ENCODE results near the gene SF3A1.

SF3A1 gene

DNA sequence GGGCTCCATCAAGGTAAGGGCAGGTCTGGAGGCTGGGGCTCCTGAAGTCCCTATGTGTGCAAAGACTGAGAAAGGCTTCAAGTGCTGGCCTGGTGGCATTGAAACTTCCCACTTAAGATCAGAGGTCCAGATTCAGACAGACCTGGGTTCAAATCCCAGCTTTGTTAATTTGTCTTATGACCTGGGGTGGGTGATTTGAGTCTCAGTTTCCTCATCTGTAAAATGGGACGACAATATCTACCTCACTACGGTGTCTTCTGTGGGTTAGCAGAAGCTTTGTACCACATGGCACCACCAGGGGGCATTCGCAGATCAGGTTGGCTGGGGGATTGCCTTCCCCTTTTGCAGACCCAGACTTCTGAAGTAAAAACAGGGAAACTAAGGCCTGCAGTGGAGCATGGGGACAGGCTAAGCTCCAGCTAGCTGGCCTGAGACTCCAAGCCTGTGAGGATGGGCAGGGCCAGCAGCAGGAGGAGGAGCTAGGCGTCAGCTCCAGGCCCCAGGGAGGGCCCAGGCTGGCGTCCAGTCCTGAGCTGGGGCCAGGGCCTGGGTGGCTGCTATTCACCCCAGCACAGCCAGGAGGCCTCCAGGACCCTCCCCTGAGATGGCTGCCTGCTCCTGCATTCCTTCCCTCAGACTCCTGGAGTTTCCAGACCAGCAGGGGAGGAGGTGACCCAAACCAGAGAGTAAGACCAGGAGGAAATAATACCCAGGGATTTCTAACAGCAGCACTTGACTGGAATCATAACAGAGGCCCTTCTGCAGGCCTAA is 68.9 kb downstream of the SF3A1 start:
- no peak for TF ChIP-seq TAF1 (IDR thresholded peaks at IDR 0.05; ENCODE audit: borderline replicate concordance, low read depth, low read length)
- TF ChIP-seq POLR2A (IDR thresholded peaks at IDR 0.05; ENCODE audit: low read depth, low read length): no peak
- TF ChIP-seq POLR2AphosphoS5 (IDR thresholded peaks at IDR 0.05; ENCODE audit: low read depth, low read length): no peak
- FAIRE-seq: peak; percentile 98
- peak; percentile 64 for DNase-seq (ENCODE audit: insufficient read length)

DNA sequence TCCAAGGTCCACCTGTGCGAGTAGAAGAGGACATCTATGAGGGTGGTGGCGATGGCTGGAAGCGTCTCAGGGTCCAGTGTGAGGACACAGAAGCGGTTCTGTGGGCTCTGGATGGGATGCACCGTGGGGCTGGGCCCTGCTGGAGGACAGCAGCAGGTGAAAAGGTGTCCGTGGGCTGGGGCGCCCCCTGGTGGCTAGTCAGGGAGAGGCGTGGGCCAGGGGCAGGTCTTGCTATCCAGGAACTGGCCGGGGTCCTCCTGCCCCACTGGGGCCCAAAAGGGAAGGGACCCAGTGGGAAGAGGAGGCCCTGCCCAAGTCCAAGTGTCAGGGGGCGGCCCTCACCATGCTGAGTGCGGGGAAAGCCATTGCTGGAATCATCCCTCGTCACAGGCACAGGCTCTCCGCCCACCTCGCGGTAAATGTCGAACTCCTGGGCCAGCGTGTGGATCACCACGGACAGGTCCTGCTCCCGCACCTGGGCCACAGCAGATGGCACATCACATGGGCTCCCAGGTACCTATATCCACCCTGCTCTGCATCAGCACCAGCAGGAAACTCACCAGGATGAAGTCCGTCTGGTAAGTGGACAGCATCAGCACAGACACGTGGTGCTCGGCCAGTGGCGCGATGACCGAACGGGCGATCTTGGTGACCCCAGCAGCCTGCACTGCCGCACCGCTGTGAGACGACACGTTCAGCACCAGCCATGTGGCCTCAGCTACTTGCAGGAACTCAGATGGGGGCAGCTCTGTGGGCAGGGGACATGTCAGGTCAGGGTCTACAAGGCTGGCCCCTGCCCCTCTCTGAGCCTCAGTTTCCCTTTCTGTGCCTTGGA is 69.7 kb downstream of the SF3A1 start:
- DNase-seq (ENCODE audit: insufficient read length) (peak; percentile 78), FAIRE-seq (peak; percentile 70)
- TF ChIP-seq POLR2A (IDR thresholded peaks at IDR 0.05; ENCODE audit: low read depth, low read length) (no peak), POLR2AphosphoS5 (IDR thresholded peaks at IDR 0.05; ENCODE audit: low read depth, low read length) (no peak), TAF1 (IDR thresholded peaks at IDR 0.05; ENCODE audit: borderline replicate concordance, low read depth, low read length) (no peak)

DNA sequence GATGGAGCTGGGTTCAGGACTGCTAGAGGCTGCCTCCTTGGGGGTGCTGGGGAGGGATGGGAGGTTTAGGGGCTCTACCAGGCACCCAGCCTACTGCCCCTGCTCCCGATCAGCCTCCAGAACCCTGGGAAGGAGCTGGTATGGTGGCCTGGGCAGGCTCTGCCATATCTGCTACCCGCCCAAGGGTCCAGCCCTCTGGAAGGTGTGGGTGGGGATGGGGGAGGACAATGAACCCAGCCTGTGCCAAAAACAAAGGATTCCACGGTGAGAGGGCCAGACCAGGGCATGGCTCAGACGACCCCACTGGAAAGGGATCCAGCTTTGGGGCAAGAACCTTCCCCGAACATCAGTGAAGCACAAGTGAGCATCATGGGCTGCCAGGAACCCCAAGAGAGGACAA is 70.4 kb downstream of the SF3A1 start:
- no peak for DNase-seq (ENCODE audit: insufficient read length)
- no peak for TF ChIP-seq TAF1 (IDR thresholded peaks at IDR 0.05; ENCODE audit: borderline replicate concordance, low read depth, low read length)
- no peak for TF ChIP-seq POLR2AphosphoS5 (IDR thresholded peaks at IDR 0.05; ENCODE audit: low read depth, low read length)
- TF ChIP-seq POLR2A (IDR thresholded peaks at IDR 0.05; ENCODE audit: low read depth, low read length): no peak
- FAIRE-seq: no peak

DNA sequence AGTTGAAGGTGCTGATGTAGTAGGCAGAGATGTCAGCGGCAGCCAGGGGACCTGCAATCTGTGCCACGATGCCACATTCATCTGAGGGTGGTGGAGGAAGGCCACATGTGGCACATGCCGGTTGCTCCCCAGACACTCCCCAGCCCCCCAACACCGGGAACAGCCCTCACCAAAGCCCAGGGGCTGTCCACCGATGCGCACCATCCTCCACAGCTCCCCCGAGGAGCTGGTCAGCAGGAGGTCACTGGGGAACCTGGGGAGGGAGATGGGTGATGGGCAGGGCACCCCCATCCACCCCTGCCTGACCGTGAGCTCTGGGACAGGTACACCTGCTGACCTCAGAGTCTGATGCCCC is 70.9 kb downstream of the SF3A1 start:
- no peak for FAIRE-seq
- TF ChIP-seq POLR2AphosphoS5 (IDR thresholded peaks at IDR 0.05; ENCODE audit: low read depth, low read length): no peak
- no peak for TF ChIP-seq POLR2A (IDR thresholded peaks at IDR 0.05; ENCODE audit: low read depth, low read length)
- TF ChIP-seq TAF1 (IDR thresholded peaks at IDR 0.05; ENCODE audit: borderline replicate concordance, low read depth, low read length): no peak
- no peak for DNase-seq (ENCODE audit: insufficient read length)

DNA sequence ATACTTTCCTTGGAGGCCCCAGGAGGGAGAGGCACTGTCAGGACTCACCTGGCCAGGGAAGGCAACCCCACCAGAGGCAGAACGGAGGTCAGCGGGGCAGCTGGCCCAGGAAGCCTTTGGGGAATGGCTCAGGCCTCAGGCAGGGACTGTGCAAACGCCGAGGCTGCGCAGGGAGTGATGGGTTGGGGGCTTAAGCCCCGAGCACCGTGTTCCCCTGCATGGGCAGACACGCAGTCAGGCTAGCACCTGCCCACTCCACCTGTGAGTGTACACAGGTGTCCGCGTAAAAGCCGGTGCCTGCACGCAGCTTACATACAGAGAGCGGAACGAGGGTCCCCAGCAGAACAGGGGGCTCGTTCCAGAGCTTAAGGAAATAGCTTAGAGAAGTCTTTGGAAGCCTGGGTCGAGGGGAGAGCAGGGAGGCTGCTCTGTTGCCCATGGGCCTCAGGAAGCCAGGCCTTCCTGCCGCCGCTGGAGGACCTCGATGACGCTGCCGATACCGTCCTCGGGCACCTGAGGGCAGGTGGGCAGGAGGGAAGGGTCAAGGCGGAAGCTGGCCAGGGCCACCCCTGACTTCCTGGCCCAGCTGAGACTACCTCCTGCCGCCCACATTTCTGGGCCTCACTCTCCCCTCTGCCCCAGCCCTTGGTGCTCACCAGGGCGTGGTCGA is 71.4 kb downstream of the SF3A1 start:
- FAIRE-seq: no peak
- no peak for TF ChIP-seq POLR2A (IDR thresholded peaks at IDR 0.05; ENCODE audit: low read depth, low read length)
- TF ChIP-seq TAF1 (IDR thresholded peaks at IDR 0.05; ENCODE audit: borderline replicate concordance, low read depth, low read length): no peak
- no peak for TF ChIP-seq POLR2AphosphoS5 (IDR thresholded peaks at IDR 0.05; ENCODE audit: low read depth, low read length)
- DNase-seq (ENCODE audit: insufficient read length): no peak

DNA sequence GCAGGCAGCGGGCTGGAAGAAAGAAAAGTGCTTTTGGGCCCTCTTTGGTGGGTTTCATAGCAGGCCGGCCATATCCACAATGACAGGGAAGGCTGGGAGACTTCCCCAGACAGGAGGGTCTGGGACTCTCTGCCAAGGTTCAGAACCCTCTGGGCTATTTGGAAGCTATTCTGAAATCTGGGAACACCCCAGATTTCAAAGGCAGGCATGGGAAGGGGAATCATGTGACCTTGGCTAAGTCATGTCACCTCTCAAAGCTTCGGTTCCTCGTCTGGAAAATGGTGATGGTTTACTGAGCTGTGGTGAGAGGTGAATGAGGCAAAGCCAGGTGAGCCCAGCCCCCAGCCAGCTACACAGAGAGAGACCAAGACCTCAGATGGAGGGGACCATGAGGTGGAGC is 72.0 kb downstream of the SF3A1 start:
- FAIRE-seq (no peak), DNase-seq (ENCODE audit: insufficient read length) (no peak)
- TF ChIP-seq POLR2A (IDR thresholded peaks at IDR 0.05; ENCODE audit: low read depth, low read length): no peak
- TF ChIP-seq POLR2AphosphoS5 (IDR thresholded peaks at IDR 0.05; ENCODE audit: low read depth, low read length): no peak
- TF ChIP-seq TAF1 (IDR thresholded peaks at IDR 0.05; ENCODE audit: borderline replicate concordance, low read depth, low read length): no peak

DNA sequence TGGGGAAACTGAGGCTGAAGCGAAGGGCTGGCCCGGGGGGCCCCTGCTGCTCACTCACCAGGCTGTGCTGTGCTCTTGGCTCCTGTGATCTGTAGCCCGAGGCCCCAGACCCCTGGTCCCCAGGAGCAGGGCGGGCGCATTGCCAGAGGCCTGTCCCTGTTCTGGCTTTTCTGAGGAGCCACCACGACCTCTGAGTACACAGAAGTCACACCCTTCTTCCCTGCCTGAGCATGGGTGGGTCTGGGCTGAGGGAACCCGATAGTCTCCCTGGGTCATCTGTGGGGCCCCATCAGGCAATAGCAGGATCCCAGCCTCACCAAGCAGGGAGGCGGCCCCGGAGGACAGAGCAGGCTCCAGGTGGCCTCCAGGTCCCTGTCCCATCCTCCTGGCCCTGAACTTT is 72.5 kb downstream of the SF3A1 start:
- no peak for DNase-seq (ENCODE audit: insufficient read length)
- TF ChIP-seq POLR2A (IDR thresholded peaks at IDR 0.05; ENCODE audit: low read depth, low read length) (no peak), POLR2AphosphoS5 (IDR thresholded peaks at IDR 0.05; ENCODE audit: low read depth, low read length) (no peak), TAF1 (IDR thresholded peaks at IDR 0.05; ENCODE audit: borderline replicate concordance, low read depth, low read length) (no peak)
- no peak for FAIRE-seq

DNA sequence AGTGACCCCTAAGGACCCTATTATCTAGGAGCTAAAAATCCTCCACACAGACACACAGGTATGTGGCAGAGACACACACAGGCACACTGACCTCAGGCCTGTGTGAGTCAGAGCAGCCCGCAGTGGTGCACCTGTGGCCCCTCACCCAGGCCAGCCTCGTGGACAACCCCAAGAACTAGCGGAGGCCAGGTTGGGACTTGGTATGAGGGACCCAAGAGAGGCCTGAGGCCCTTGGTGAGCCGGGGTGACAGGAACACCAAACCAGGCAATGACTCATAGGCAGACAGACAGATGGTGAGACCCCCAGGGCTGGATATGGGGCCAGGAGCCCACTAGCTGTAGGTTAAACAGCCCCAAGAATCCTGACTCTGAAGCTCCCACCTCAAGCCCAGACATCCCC is 73.4 kb downstream of the SF3A1 start:
- FAIRE-seq: no peak
- DNase-seq (ENCODE audit: insufficient read length): no peak
- no peak for TF ChIP-seq TAF1 (IDR thresholded peaks at IDR 0.05; ENCODE audit: borderline replicate concordance, low read depth, low read length)
- TF ChIP-seq POLR2A (IDR thresholded peaks at IDR 0.05; ENCODE audit: low read depth, low read length): no peak
- TF ChIP-seq POLR2AphosphoS5 (IDR thresholded peaks at IDR 0.05; ENCODE audit: low read depth, low read length): no peak

DNA sequence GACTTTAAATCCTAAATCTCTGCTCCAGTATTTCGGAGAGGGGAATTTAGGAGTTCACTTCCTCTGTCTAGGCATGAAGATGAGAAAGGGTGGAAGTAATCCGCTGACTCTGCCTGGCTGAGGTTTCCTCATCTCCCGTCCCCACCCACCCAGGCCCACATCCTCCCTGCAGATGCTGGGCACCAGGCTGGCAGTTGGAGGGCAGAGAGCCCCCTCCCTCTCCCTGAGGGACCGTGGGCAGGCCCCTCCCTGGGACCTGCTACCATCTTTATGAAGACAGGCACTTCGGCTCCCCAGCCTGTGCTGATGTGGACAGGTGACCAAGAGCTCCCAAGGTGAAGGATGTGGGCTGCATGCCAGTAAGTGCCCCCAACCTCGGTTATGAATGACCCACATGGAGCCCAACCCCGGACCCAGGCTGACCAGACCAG is 74.1 kb downstream of the SF3A1 start:
- DNase-seq (ENCODE audit: insufficient read length): no peak
- FAIRE-seq: no peak
- TF ChIP-seq POLR2A (IDR thresholded peaks at IDR 0.05; ENCODE audit: low read depth, low read length): no peak
- no peak for TF ChIP-seq POLR2AphosphoS5 (IDR thresholded peaks at IDR 0.05; ENCODE audit: low read depth, low read length)
- no peak for TF ChIP-seq TAF1 (IDR thresholded peaks at IDR 0.05; ENCODE audit: borderline replicate concordance, low read depth, low read length)

Data from GM12892 (cell line).